HG03064 (cell line): Measurements from ENCODE around the gene ACOXL.

Experiments used
- ATAC-seq: cut with Tn5 transposase; IDR thresholded peaks from one replicate; pipeline ENCODE4 v1.9.1; 2021; ENCODE audit warnings: low read depth; ENCODE audit not compliant: unreplicated experiment

Gene ACOXL

GRCh38 chr2:110904779-110905148 is 172.4 kb downstream of the ACOXL start:
- no peak for ATAC-seq

- no peak for ATAC-seq
Observed at GRCh38 chr2:110905217-110905616, 172.8 kb downstream of the ACOXL start.

DNA sequence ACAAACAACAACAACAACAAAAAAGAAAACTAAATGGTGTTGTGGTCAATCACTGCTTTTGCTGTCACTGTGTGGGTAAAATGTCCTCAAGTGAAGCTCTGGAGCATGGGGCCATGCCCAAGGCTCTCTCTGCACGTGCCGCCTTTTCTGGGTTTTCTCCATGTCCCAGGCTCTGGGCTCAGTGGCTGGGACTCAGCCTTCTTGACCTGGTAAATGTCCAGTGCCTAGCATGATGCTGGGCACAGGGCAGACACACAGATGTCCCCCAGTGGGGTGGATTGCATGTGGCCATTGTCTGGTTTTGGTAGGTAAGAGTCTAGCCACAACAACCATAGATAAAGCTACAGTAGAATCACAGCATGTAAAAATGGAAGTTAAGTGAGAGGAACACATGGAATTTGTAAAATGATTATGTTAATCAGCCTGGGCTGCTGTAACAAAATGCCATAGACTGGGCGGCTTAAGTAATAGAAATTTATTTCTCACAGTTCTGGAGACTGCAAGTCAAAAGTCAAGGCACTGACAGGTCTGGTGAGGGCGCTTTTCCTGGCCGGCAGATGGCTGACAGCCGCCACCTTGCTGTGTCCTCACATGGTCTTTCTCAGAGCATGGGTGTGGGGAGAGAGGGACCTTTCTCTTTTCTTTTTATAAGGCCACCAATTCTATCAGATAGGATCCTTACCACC is 174.4 kb downstream of the ACOXL start:
- no peak for ATAC-seq

DNA sequence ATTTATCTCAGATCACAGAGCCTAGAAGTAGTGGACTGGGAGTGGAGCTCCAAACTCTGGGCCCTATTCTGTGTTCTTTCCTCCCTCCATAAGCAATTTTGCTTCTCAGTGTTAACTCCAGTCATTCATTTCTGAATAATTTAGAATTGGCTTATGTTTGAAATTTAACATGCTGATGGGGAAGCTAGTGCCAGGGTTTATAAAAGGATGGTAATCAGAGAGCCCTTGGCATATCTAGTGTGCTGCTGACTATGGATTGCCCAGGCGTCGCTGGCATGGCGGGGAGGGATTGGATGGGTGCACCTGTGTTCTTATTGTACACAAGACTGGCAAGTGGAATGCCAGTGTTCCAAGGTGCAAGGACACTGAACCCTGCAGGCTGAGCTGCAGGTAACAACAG is 177.1 kb downstream of the ACOXL start:
- no peak for ATAC-seq

DNA sequence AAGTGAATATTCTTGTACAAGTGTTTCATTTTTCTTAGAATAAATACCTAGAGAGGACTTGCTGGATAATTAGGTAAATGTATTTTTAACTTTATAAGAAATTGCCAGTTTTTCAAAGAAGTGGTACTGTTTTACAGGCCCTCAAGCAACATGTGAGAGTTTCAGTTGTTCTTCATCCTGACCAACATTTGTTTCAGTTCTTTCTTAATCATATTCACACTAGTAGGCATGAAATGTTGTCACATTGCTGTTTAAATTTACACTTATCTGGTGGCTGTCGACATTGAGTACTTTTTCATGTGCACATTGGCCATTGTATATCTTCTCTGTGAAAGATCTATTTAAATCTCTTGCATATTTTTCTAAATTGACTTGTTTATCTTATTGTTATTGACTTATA is 178.1 kb downstream of the ACOXL start:
- ATAC-seq = no peak

DNA sequence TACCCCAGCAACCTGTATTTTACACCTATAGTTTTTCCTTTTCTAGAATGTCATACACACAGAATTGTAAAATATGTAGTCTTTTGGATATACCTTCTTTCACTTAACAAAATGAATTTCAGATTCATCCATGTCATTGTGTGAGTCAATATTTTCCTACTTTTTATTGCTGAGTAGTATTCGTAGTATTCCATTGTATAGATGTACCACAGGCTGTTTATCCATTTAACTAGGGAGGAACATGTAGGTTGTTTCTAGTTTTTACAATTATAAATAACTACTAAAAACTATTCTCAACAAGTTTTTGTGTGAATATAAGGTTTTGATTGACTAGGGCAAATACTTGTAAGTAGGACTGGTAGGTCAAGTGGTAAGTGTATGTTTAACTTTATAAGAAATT is 187.4 kb downstream of the ACOXL start:
- no peak for ATAC-seq

DNA sequence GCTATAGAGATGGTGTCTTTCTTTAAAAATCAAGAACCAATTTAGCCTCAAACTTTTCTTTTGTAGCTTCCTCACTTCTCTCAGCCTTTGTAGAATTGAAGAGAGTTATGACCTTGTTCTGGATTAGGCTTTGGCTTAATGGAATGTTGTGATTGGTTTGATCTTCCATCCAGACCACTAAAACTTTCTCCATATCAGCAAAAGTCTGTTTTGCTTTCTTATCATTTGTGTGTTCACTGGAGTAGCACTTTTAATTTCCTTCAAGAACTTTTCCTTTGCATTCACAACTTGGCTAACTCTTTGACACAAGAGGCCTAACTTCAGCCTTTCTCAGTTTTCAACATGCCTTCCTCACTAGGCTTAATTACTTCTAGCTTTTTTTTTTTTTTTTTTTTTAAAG is 193.1 kb downstream of the ACOXL start:
- ATAC-seq = no peak

- ATAC-seq = no peak
Observed at GRCh38 chr2:110927526-110927925, 195.2 kb downstream of the ACOXL start.

- ATAC-seq = no peak
Observed at GRCh38 chr2:110929528-110929927, 197.2 kb downstream of the ACOXL start.

DNA sequence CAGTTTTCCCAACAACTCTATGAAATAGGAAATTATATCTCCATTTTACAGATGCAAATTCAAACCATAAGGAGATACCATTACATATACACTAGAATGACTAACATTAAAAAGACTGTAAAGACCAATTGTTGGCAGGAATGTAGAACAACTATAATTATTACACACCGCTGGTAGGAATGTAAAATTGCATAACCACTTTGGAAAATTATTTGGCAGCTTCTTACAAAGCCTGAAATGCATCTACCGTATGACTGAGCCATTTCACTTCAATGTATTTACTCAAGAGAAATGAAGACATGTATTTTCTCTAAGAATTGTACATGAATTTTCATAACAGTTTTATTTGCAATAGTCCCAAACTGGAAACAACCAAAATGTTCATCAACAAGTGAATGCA is 199.3 kb downstream of the ACOXL start:
- no peak for ATAC-seq

DNA sequence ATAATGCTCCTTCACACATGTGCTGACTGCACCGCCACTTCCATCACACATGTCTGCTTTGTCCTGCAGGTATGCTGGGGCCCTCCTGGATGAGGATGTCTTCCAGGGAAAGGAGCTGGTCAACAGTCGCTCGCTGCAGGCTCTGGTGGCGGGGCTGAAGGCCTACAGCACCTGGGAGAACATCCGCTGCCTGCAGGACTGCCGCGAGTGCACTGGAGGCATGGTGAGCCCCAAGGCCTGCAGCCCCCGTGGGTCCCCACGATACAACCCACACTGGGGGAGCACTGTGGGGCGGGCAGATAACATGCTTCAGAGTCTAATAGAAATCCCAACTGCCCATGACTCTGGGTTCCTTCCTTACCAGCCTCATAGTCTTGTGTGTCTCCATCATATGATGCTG is 201.0 kb downstream of the ACOXL start:
- ATAC-seq = no peak

GRCh38 chr2:110934948-110935347 is 202.6 kb downstream of the ACOXL start:
- ATAC-seq = no peak

GRCh38 chr2:110940376-110940910 is 208.1 kb downstream of the ACOXL start:
- no peak for ATAC-seq

DNA sequence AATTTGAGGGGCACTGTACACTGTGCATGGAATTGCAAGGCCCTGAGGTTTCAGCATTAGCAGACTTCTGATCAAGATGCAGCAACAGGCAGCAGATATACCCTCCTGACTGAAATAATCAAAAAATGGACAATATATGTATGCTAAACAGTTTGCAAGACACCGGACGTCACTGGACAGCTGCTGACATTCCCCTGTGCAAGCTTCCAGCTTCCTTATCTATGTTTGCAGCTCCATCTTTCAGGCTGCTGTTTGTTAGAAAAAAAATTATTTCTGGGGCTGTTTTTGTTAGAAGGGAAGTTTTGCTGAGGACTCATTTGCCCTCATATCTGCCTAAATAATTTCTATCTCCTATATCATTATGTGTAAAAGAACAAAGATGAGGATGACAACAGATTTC is 208.9 kb downstream of the ACOXL start:
- ATAC-seq = no peak

- ATAC-seq = no peak
Observed at GRCh38 chr2:110943070-110943634, 210.8 kb downstream of the ACOXL start.

DNA sequence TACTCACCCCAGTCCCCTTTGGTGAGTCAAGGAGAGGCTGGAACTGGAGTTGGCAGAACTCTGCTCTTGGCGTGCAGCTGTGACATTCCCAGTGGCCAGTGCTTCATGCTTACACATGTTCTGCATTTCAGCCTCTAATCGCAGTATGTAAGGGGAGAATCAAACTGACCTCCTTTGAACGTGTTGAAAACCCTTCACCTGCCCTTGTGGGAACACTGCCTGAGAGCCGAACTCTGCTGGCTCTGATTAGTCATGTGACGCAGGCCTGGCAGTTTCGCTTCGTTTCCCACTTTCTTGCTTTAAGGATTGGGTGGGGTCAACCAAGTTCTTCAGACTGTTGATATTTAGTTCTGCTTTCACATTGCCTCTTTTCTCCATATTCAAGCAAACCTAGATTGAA is 214.5 kb downstream of the ACOXL start:
- no peak for ATAC-seq

GRCh38 chr2:110948027-110948674 is 215.8 kb downstream of the ACOXL start:
- ATAC-seq = no peak

- no peak for ATAC-seq
Observed at GRCh38 chr2:110950281-110950680, 217.9 kb downstream of the ACOXL start.

DNA sequence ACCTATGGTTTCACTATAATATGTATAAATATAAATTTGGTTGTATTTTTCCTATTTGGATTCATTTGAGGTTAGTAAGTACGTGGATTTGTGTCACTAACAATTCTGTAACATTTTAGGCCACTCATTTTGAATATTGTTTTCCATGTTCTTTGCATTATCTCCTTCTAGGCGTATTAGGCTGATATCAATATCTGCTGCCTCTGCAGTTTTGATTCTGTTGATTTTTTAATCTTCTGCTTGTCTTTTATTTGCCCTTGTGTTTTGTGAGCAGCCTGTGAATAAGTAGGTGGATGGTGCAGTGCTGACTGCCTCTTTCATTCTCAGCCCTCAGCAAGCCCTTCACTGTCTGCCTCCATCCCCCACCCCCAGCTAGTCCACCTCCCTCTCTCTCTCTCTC is 222.7 kb downstream of the ACOXL start:
- no peak for ATAC-seq

- ATAC-seq = no peak
Observed at GRCh38 chr2:110955556-110955955, 223.2 kb downstream of the ACOXL start.

DNA sequence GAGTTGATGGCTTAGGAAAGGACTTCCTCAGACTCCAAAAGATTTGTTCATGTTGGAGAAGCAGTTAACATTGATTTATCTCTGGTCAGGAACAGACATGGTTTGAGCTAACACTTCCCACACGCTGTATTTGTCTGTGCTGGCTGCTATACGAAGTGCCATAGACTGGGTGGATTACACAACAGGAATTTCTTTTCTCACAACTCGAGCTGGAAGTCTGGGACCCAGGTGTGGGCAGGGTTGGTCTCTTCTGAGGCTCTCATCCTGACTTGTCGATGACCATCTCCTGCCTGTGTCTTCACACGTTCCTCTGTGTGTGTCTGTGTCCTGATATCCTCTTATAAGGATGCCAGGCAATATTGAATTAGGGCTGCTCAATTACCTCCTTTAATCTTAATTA is 224.9 kb downstream of the ACOXL start:
- no peak for ATAC-seq
